Measurements from ENCODE around the gene FCHSD2. TPM values are rescaled to one million over a fixed set of nuclear protein-coding genes. Genes with fewer than 3 reads are reported as not detected.

FCHSD2 gene
- total RNA-seq, 4 donors from 2014 or later: 20.4 to 42.4 (median 26.4) TPM

DNA sequence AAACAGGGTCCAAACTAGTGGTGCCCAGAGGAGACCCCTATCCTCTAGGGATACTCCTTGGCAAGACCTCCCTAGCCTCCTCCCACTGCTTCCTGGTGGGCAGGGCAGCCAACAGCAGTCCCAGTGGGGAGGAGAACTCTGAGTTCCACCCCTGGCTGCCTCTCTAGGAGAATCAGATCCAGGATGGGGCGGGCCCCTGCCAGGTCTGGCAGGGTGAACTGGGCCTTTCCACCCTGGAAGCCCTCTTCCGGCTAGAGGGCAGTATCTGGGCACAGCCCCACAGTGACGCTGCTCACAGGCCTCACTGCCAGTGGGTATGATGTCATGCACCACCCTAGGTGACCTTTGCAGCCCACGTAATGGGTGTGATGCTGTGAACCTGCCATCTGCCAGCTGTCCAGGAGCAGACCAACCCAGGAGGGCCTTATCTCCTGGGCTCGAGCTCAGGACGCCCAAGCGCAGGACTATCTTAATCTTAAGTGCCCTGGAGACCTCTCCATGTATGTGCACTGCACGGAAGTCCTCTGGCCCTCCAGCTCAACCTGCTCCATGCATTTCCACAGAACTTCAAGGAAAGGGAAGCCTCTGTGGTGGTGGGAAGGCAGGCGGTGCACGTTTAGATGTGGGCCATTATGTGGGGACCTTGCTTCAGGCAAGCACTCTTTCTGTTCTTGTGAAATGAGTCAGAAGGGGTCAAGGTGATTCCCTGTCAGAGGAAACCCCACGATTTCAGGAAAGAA, 31.8 kb upstream of the FCHSD2 start:
- Histone ChIP-seq H3K27me3 (no peaks in the 10 kb centered on the region), H3K9me3 (no peaks in the 10 kb centered on the region), H3K4me1 (peaks cover 25 to 69% (median 31%) of the 10 kb centered on the region in 4 donors), H3K27ac (replicated peaks in 1 of 4) (no peak overlapping the region), H3K36me3 (no peaks in the 10 kb centered on the region), H3K4me3 (no peak overlapping the region)
- no peak for TF ChIP-seq EP300 (IDR thresholded peaks at IDR 0.05)
- TF ChIP-seq POLR2A (IDR thresholded peaks at IDR 0.05; ENCODE audit: low read depth): no peak
- TF ChIP-seq, protein P1, sequence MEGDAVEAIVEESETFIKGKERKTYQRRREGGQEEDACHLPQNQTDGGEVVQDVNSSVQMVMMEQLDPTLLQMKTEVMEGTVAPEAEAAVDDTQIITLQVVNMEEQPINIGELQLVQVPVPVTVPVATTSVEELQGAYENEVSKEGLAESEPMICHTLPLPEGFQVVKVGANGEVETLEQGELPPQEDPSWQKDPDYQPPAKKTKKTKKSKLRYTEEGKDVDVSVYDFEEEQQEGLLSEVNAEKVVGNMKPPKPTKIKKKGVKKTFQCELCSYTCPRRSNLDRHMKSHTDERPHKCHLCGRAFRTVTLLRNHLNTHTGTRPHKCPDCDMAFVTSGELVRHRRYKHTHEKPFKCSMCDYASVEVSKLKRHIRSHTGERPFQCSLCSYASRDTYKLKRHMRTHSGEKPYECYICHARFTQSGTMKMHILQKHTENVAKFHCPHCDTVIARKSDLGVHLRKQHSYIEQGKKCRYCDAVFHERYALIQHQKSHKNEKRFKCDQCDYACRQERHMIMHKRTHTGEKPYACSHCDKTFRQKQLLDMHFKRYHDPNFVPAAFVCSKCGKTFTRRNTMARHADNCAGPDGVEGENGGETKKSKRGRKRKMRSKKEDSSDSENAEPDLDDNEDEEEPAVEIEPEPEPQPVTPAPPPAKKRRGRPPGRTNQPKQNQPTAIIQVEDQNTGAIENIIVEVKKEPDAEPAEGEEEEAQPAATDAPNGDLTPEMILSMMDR (IDR thresholded peaks at IDR 0.05): no peak
- no peak for TF ChIP-seq POLR2AphosphoS5 (IDR thresholded peaks at IDR 0.05)
- 93% methylated on average over 6 of the region's 11 CpGs for WGBS
- no peak for DNase-seq (ENCODE audit: extremely low spot score)
- intact Hi-C loops (cut with DNase I): loop anchor here (10.0 kb wide), 1 partner anchor 449 kb away; no protein-coding TSS in a partner anchor

DNA sequence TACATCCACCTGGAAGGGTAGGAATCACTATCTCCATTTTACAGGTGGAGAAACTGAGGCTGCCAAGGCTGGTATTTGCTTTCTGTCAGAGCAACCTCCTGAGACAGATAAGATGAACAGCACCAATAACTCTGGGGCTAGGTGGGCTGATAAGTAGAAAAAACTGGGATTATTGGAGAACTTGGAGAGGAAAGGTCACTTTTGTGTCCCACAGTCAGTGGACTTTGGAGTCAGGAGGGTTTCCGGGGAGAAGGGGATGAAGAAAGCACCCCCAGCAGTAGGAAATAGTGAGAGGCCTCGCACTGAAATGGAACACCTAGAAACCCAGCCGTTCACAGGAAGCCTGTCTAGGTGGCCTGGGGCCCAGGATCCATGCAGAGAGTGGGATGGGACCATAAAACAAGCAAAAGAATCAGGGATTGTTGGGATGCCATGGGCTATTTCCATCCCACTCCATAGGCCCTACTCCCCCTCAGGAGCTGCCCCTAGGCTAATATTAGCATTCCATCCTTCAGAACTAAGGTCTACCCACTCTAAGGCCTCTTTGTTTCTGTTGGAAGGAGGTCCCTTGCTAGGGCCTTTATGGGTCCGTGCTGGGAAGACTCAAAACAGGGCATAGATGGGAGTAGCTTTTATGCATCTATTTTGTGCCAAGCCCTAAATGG, 31.0 kb upstream of the FCHSD2 start:
- WGBS: 86% methylated on average over 3 of the region's 4 CpGs
- Histone ChIP-seq H3K27ac (replicated peaks in 1 of 4) (no peak overlapping the region), H3K9me3 (no peaks in the 10 kb centered on the region), H3K36me3 (no peaks in the 10 kb centered on the region), H3K4me1 (peaks cover 23 to 73% (median 28%) of the 10 kb centered on the region in 4 donors), H3K27me3 (no peaks in the 10 kb centered on the region), H3K4me3 (no peak overlapping the region)
- DNase-seq (ENCODE audit: extremely low spot score): no peak
- intact Hi-C loops (cut with DNase I): loop anchor here (10.0 kb wide), 1 partner anchor 448 kb away; no protein-coding TSS in a partner anchor
- TF ChIP-seq, protein P1 (IDR thresholded peaks at IDR 0.05): no peak
- TF ChIP-seq POLR2AphosphoS5 (IDR thresholded peaks at IDR 0.05) (no peak), POLR2A (IDR thresholded peaks at IDR 0.05; ENCODE audit: low read depth) (no peak), EP300 (IDR thresholded peaks at IDR 0.05) (no peak)

DNA sequence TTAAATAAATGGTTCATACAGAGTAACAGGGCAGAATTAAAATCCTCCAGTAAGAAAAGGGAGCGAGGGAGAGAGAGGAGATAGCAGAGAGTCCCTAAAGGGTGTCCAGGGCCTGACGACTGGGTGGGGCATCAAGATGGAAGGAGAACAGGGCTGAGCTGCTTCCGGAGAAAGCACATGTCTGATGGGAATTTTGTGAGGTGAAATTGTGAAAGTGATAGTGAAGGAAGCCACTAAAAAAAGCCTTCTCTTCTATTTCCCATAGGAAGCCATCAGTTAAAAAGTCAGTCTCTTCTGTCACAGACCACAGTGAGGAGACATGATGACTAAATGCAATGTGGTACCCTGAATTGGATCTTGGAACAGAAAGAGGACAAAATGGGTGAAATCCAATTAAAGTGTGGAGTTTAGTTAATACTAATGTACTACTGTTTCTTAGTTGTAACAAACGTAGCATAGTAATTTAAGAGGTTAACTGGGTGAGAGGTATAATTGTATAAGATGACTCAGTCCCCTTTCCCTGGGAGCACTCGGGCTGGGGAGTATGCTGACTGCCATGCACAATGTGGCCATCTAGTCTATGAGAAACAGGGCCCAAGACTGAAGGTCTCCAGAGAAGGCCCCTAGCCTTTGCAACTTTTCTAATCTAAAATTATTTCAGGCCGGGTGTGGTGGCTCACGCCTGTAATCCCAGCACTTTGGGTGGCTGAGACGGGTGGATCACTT, 29.5 kb upstream of the FCHSD2 start:
- intact Hi-C loops (cut with DNase I): loop anchor here (10.0 kb wide), 1 partner anchor 447 kb away; no protein-coding TSS in a partner anchor
- no peak for TF ChIP-seq POLR2AphosphoS5 (IDR thresholded peaks at IDR 0.05)
- TF ChIP-seq EP300 (IDR thresholded peaks at IDR 0.05): no peak
- TF ChIP-seq, protein P1 (IDR thresholded peaks at IDR 0.05): no peak
- TF ChIP-seq POLR2A (IDR thresholded peaks at IDR 0.05; ENCODE audit: low read depth): no peak
- no peaks in the 10 kb centered on the region for H3K27me3 ChIP-seq
- H3K4me3 ChIP-seq: no peak overlapping the region
- peaks cover 7 to 65% (median 15%) of the 10 kb centered on the region in 4 donors for H3K4me1 ChIP-seq
- no peak overlapping the region for H3K27ac ChIP-seq (replicated peaks in 1 of 4)
- WGBS: 69% methylated on average over 8 of the region's 8 CpGs
- H3K9me3 ChIP-seq: no peaks in the 10 kb centered on the region
- DNase-seq (ENCODE audit: extremely low spot score): no peak
- no peaks in the 10 kb centered on the region for H3K36me3 ChIP-seq

DNA sequence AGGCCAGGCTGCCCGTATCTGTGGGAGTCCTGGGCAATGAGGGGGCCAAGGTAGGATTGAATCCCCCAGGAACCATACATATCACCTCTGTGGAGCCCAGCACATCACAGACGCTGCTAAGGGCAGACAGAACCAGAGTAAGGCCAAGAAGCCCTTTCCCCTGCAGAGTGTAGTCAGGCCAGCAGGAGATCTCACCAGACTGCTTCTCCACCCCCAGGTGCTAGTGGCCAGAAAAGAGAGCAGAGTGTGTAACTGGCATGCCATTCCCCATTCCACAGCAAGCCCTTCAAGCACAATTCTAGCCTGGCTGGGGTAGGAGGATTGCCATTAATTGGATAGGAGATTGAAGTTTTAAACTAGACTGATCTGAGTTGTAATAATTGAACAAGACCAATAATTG, 28.0 kb upstream of the FCHSD2 start:
- Histone ChIP-seq H3K4me3 (no peak overlapping the region), H3K36me3 (no peaks in the 10 kb centered on the region), H3K9me3 (no peaks in the 10 kb centered on the region), H3K4me1 (peaks cover 0 to 51% (median 5%) of the 10 kb centered on the region in 4 donors), H3K27me3 (no peaks in the 10 kb centered on the region), H3K27ac (replicated peaks in 1 of 4) (no peak overlapping the region)
- 93% methylated on average over 2 of the region's 2 CpGs for WGBS
- DNase-seq (ENCODE audit: extremely low spot score): no peak
- no peak for TF ChIP-seq POLR2A (IDR thresholded peaks at IDR 0.05; ENCODE audit: low read depth)
- TF ChIP-seq, protein P1 (IDR thresholded peaks at IDR 0.05): no peak
- TF ChIP-seq POLR2AphosphoS5 (IDR thresholded peaks at IDR 0.05): no peak
- TF ChIP-seq EP300 (IDR thresholded peaks at IDR 0.05): no peak
- intact Hi-C loops (cut with DNase I): loop anchor here (10.0 kb wide), 1 partner anchor 445 kb away; no protein-coding TSS in a partner anchor
